Cortex of kidney (tissue), 1 donor: Measurements from ENCODE around the gene UPP2.

Experiments
- DNase-seq: peaks from one replicate; lab custom pipeline; 2025; lab: John Stamatoyannopoulos, UW

Gene UPP2

GRCh38 chr2:158142165-158142564, 40.5 kb downstream of the UPP2 start:
- no peak for DNase-seq

GRCh38 chr2:158142568-158143332, 41.1 kb downstream of the UPP2 start:
- no peak for DNase-seq

GRCh38 chr2:158143703-158144360, 42.2 kb downstream of the UPP2 start:
- no peak for DNase-seq

GRCh38 chr2:158144914-158145625, 43.4 kb downstream of the UPP2 start:
- DNase-seq, result no peak

- DNase-seq, result no peak
Measured at GRCh38 chr2:158153270-158154015, 51.8 kb downstream of the UPP2 start.

- no peak for DNase-seq
Measured at GRCh38 chr2:158154596-158154995, 52.9 kb downstream of the UPP2 start.

- no peak for DNase-seq
Measured at GRCh38 chr2:158172719-158173118, 71.0 kb downstream of the UPP2 start.

- no peak for DNase-seq
Measured at GRCh38 chr2:158174495-158174894, 72.8 kb downstream of the UPP2 start.

GRCh38 chr2:158174956-158175355, 73.3 kb downstream of the UPP2 start:
- no peak for DNase-seq

- no peak for DNase-seq
Measured at GRCh38 chr2:158178646-158179045, 77.0 kb downstream of the UPP2 start.

GRCh38 chr2:158179660-158180059, 78.0 kb downstream of the UPP2 start:
- no peak for DNase-seq

- DNase-seq, result no peak
Measured at GRCh38 chr2:158181171-158181570, 79.5 kb downstream of the UPP2 start.

GRCh38 chr2:158182676-158183295, 81.1 kb downstream of the UPP2 start:
- DNase-seq, result no peak

GRCh38 chr2:158184001-158184400, 82.3 kb downstream of the UPP2 start:
- no peak for DNase-seq

GRCh38 chr2:158184556-158185343, 83.1 kb downstream of the UPP2 start:
- DNase-seq, result no peak
